OCI-LY7 (cell line): ENCODE data around the gene LFNG. TPM values are rescaled to one million over a fixed set of nuclear protein-coding genes. Genes with fewer than 3 reads are reported as not detected.
"Not testable (repeated sequence)": the region's sequence is repeated elsewhere in the genome, so short reads cannot be mapped to it uniquely, and the experiment has no call there.

Source experiments
- BruUV-seq: library from RNA; stranded (reverse); fragments of 400-500 nt; replicated peaks from 2 replicates; lab custom pipeline; 2021; lab: Mats Ljungman, UMichigan
- CTCF ChIA-PET: fragments of 300-600 bp; sonication (Branson Sonifier 250); formaldehyde crosslinking; loops from one replicate; lab custom pipeline; 2022; ENCODE audit warnings: antibody characterized with exemption; ENCODE audit not compliant: unreplicated experiment; lab: Charles Lee
- POLR2A ChIA-PET: fragments of 300-600 bp; sonication (Branson Sonifier 250); formaldehyde crosslinking; loops from one replicate; lab custom pipeline; 2022; ENCODE audit warnings: antibody characterized with exemption; lab: Charles Lee
- DNase-seq: peaks from one replicate; pipeline ENCODE4 v3.0.0-alpha.2; 2015; ENCODE audit warnings: low spot score
- H2AFZ ChIP-seq: fragments of 200-600 bp; sonication (generic), shearing (Covaris generic); 2 replicates; pipeline ENCODE4 v1.6.1; 2014; ENCODE audit warnings: mild to moderate bottlenecking, antibody characterized with exemption, low read length, moderate library complexity
- H3K27ac ChIP-seq: fragments of 200-600 bp; sonication (generic); 2 replicates; pipeline ENCODE4 v1.5.1; 2014; ENCODE audit warnings: mixed run types, low read depth, mild to moderate bottlenecking, moderate library complexity, low read length, inconsistent platforms; ENCODE audit not compliant: poor library complexity, severe bottlenecking
- H3K36me3 ChIP-seq: fragments of 200-600 bp; sonication (generic); 2 replicates; pipeline ENCODE4 v1.6.1; 2014; ENCODE audit warnings: mild to moderate bottlenecking, antibody characterized with exemption, low read length, moderate library complexity, mixed read lengths; ENCODE audit not compliant: insufficient read depth
- H3K4me1 ChIP-seq: fragments of 200-600 bp; sonication (generic); 2 replicates; pipeline ENCODE4 v1.5.1; 2014; ENCODE audit warnings: mild to moderate bottlenecking, low read length; ENCODE audit not compliant: insufficient read depth, poor library complexity, severe bottlenecking
- H3K4me2 ChIP-seq: fragments of 200-600 bp; sonication (generic); 2 replicates; pipeline ENCODE4 v1.6.1; 2014; ENCODE audit warnings: mild to moderate bottlenecking, low read length
- H3K4me3 ChIP-seq: fragments of 200-600 bp; sonication (generic); 2 replicates; pipeline ENCODE4 v1.5.1; 2014; ENCODE audit warnings: mild to moderate bottlenecking, low read depth, low read length; ENCODE audit not compliant: poor library complexity, severe bottlenecking
- H3K79me2 ChIP-seq: fragments of 200-600 bp; sonication (generic); 2 replicates; pipeline ENCODE4 v1.6.1; 2016; ENCODE audit warnings: low read depth, mild to moderate bottlenecking, low read length, moderate library complexity, mixed read lengths; ENCODE audit not compliant: insufficient read depth
- H3K9me2 ChIP-seq: fragments of 200-600 bp; sonication (generic); 2 replicates; pipeline ENCODE4 v1.6.1; 2016; ENCODE audit warnings: mild to moderate bottlenecking, low read length, mixed read lengths; ENCODE audit not compliant: insufficient read depth
- H3K9me3 ChIP-seq: fragments of 200-600 bp; sonication (generic); 2 replicates; pipeline ENCODE4 v1.6.1; 2014; ENCODE audit warnings: mild to moderate bottlenecking, mixed run types, low read length, mixed read lengths
- H4K20me1 ChIP-seq: fragments of 200-600 bp; sonication (generic); 2 replicates; pipeline ENCODE4 v1.6.1; 2014; ENCODE audit warnings: mild to moderate bottlenecking, antibody characterized with exemption, low read length, moderate library complexity, mixed read lengths; ENCODE audit not compliant: insufficient read depth
- EZH2phosphoT487 ChIP-seq: fragments of 200-600 bp; sonication (generic); IDR thresholded peaks from 2 replicates; pipeline ENCODE4 v1.6.1; 2018; ENCODE audit warnings: low read depth, borderline replicate concordance, mild to moderate bottlenecking, mixed run types, antibody characterized with exemption, low read length, moderate library complexity, mixed read lengths
- intact Hi-C: fragments of 100-400 bp; cut with micrococcal nuclease; formaldehyde crosslinking; loops from one replicate; pipeline ENCODE4 v1.10.0; 2022; ENCODE audit not compliant: unreplicated experiment
- total RNA-seq, 2 experiments: library from RNA; depleted of rRNA in 1 of 2; stranded (reverse); fragments of >200 nt in 1 of 2; shearing (Covaris generic) in 1 of 2; gene quantifications; 2 replicates each; pipeline ENCODE4 v1.2.3, GENCODE V29; 2014 to 2022
- TF ChIP-seq, protein P1 (sequence below): fragments of 200-600 bp; sonication (generic); conservative IDR thresholded peaks from 2 replicates; pipeline ENCODE4 v1.5.1; 2014; ENCODE audit warnings: mild to moderate bottlenecking, antibody characterized with exemption, low read length, moderate library complexity, mixed read lengths

The LFNG gene
- total RNA-seq, 2 experiments from 2014 or later, result 1.2 to 2.1 TPM

DNA sequence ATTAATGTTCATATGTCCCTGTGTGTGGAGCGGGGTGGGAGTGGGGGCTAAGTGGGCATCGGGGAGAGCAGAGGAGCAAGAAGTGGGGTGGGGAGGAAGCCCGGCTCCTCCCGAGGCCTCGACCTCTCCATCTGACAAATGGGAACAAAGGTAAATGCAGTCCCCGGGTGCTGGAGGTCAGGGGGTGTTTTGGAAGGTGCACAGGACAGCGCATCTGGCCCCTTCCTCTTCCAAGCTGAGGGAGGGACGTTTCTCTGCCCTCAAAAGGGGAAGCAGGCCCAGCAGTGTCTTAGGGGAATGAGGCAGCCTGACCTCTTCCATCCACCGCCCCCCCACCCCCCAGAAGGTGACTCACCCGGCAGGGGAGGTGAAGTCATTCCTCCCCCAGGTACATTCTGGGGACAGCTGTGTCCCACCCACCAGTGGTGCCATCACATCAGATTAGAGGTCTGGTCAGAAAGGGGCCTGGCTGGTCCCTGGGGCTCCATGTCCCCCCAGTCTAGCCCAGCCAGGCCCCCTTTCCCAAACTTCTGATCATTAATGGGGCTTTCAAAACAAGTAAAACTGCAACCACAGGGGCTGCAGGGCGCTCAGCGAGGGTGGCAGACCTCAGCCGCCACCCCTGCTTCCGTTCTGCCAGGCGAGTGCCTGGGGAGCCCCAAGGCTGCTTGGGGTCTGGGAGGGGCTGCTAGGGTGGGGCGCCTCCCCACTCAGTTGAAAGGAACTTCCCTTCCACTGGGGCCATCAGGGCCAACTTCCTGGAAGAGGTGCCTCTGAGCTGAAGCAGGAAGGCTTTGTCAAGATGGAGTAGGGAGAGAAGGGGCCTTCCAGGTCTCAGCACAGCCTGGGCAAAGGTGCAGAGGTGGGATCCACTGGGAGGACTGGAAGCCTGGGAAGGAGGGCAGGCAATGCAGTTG lies 10.8 kb downstream of the LFNG start:
- no TSS peak for BruUV-seq

DNA sequence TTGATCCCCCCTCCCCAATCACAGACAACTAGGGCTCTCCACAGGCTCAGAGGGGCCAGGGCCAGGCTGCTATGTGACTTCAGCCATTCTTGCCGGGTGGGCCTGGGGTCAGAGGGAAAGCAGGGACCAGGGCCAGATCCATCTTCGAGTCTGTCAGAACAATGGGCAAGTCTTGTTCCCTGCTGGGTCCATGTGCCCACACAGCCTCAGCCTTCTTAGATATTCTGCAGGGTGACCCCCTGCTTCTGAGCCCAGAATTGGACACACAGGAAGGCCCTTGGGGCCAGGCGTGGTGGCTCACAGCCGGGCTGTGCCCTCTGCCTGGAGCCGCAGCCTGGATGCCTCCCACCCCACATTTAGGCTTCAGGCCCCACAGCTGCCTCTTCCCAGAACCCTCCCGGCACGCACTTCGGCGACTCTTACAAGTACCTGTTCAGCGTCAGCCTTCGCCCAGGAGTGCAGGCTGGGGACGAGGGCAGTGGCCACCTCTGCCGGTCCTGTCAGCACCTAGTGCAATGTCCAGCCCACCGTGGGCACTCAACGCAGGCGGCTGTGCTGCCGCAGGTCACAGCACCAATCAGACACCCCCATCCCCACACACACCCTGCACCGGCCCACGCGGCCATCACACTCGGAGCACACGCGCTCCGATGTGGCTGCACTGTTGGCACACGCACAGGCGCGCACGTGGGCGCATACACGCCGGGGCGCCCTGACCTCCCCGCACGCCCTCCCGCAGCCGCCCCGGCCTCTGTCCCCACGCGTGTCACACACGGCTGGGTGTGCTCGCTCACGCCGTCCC lies 11.6 kb downstream of the LFNG start:
- H3K9me3 ChIP-seq, H3K4me2 ChIP-seq, intact Hi-C loops, H3K79me2 ChIP-seq, H4K20me1 ChIP-seq, H2AFZ ChIP-seq, CTCF ChIA-PET, BruUV-seq, H3K9me2 ChIP-seq, DNase-seq, POLR2A ChIA-PET, H3K4me3 ChIP-seq, H3K36me3 ChIP-seq, H3K27ac ChIP-seq: not testable (repeated sequence)
- peaks cover 30% of the 10 kb centered on the region for H3K4me1 ChIP-seq

More for the DNA sequence above, 10.8 kb downstream of the LFNG start:
- Histone ChIP-seq H3K79me2 (no peaks in the 10 kb centered on the region), H3K27ac (no peak overlapping the region), H3K4me3 (no peak overlapping the region), H4K20me1 (no peaks in the 10 kb centered on the region), H3K9me3 (no peaks in the 10 kb centered on the region), H2AFZ (peak overlapping the region; percentile 83; the same call in 1 of the 2 replicates), H3K4me2 (peak overlapping the region; percentile 11; the same call in 1 of the 2 replicates), H3K9me2 (no peaks in the 10 kb centered on the region), H3K4me1 (peaks cover 30% of the 10 kb centered on the region), H3K36me3 (no peaks in the 10 kb centered on the region)
- DNase-seq, result no peak
- intact Hi-C loops, result no loop called here
- CTCF ChIA-PET, result no interaction called here
- TF ChIP-seq EZH2phosphoT487, result no peak
- TF ChIP-seq, protein P1, sequence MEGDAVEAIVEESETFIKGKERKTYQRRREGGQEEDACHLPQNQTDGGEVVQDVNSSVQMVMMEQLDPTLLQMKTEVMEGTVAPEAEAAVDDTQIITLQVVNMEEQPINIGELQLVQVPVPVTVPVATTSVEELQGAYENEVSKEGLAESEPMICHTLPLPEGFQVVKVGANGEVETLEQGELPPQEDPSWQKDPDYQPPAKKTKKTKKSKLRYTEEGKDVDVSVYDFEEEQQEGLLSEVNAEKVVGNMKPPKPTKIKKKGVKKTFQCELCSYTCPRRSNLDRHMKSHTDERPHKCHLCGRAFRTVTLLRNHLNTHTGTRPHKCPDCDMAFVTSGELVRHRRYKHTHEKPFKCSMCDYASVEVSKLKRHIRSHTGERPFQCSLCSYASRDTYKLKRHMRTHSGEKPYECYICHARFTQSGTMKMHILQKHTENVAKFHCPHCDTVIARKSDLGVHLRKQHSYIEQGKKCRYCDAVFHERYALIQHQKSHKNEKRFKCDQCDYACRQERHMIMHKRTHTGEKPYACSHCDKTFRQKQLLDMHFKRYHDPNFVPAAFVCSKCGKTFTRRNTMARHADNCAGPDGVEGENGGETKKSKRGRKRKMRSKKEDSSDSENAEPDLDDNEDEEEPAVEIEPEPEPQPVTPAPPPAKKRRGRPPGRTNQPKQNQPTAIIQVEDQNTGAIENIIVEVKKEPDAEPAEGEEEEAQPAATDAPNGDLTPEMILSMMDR, result no peak
- POLR2A ChIA-PET, result interaction anchor here (0.5 to 2.7 kb wide), 3 partner anchors 19 to 87 kb away, joined by 3 to 10 read pairs (median 4); no protein-coding TSS in a partner anchor

DNA sequence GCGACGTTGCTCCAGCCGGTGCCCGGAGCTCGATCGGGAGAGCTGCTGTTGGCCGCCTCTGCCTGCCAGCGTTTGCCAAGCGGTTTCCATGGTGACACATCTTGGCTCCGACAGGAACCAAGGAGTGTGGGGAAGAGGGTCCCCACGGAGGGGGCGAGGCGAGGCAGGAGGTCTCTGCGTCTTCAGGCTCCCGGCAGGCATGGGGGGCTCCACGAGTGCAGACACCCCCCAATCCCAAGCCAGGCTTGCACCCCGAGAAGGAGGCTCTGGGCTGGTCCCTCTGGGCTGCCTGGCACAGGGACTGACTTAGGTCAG lies 12.2 kb downstream of the LFNG start:
- BruUV-seq, H2AFZ ChIP-seq, H4K20me1 ChIP-seq, H3K9me3 ChIP-seq, H3K79me2 ChIP-seq, H3K9me2 ChIP-seq, DNase-seq, H3K36me3 ChIP-seq, POLR2A ChIA-PET, intact Hi-C loops, CTCF ChIA-PET, H3K4me2 ChIP-seq, H3K27ac ChIP-seq, H3K4me3 ChIP-seq: not testable (repeated sequence)
- H3K4me1 ChIP-seq, result peaks cover 30% of the 10 kb centered on the region

DNA sequence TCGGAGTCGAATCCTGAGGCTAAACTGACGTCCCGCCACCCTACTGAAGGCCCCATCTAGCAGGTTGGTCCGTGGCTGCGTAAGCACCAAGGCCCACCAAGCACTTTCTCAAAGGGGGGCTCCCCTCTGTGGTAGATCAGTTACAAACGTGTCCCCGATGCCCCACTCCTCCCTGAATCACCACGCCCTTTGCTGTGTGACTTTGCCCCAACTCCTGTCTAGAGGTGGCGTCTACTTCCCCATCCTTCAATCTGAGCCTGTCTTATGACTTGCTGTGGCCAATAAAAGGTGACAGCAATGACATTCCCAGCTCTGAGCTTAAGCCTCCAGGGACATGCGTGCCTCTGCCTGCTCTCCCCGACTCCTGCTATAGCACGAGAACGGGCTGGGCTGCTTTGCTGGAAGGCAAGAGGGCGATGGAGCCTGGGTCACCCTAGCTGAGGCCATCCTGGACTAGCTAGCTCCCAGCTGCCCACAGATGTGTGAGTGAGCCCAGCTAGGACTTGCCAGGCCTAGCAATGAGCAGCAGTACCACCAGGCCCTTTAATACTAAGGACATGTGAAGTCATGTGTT lies 12.7 kb downstream of the LFNG start:
- not testable (repeated sequence) for BruUV-seq

DNA sequence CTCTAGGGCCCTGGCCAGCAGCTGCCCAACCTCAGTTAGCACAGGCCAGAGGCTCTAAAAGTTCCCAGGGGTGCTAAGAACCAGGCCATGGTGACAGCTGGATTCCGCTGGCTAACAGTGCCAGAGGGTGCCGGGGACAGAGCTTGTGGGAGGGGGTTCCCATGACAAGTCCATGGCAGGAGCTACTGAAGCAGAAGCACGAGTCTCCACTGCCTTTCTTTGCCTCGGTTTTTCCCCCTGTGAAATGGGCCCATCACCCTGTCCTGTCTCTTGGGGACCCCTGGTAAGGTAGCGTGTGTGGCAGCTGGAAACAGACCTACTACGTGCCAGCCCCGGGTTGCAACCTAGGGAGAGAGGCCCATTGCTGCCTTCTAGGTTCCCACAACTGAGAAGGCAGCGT lies 13.2 kb downstream of the LFNG start:
- H3K4me3 ChIP-seq, DNase-seq, H4K20me1 ChIP-seq, H3K36me3 ChIP-seq, CTCF ChIA-PET, POLR2A ChIA-PET, H3K9me3 ChIP-seq, BruUV-seq, H3K27ac ChIP-seq, H3K79me2 ChIP-seq, H3K9me2 ChIP-seq, intact Hi-C loops, H3K4me2 ChIP-seq, H2AFZ ChIP-seq: not testable (repeated sequence)
- peaks cover 30% of the 10 kb centered on the region for H3K4me1 ChIP-seq

More for the DNA sequence above, 12.7 kb downstream of the LFNG start:
- H3K4me2 ChIP-seq, H2AFZ ChIP-seq, H3K9me3 ChIP-seq, H3K27ac ChIP-seq, intact Hi-C loops, H3K4me3 ChIP-seq, POLR2A ChIA-PET, DNase-seq, H3K9me2 ChIP-seq, H4K20me1 ChIP-seq, CTCF ChIA-PET, H3K79me2 ChIP-seq, H3K36me3 ChIP-seq: not testable (repeated sequence)
- peaks cover 30% of the 10 kb centered on the region for H3K4me1 ChIP-seq
